SK-N-MC (cell line): ENCODE results near the gene ALG3.

ENCODE experiments used
- EZH2 ChIP-seq: fragments of 200-600 bp; sonication (generic); IDR thresholded peaks from one replicate; pipeline ENCODE4 v1.6.1; 2017; ENCODE audit warnings: antibody characterized with exemption
- POLR2AphosphoS5 ChIP-seq: IDR thresholded peaks from 2 replicates; pipeline ENCODE4 v1.6.1; 2012; ENCODE audit warnings: mild to moderate bottlenecking, low read depth, low read length, borderline replicate concordance

DNA sequence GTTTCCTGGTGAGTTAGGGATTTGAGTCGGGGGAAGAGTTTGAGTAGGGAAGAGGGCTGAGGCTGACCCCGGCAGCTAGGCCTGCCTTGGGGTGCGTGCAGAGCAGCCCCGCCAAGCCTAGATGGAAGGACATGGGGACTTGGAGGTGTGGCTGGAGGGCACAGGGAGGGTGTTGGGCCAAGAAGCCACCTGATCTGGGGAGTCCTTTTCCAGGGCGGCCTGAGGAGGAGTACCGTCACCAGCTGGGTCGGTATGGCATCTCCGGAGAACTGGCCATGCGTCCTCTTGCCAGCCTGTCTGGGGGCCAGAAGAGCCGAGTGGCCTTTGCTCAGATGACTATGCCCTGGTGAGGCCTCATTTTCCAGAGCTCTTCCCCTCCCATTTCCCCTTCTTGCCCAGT, 55.9 kb downstream of the ALG3 start:
- no peak for TF ChIP-seq POLR2AphosphoS5
- no peak for TF ChIP-seq EZH2
